Pancreas (tissue), 10 donors: Measurements from ENCODE around the gene PTGFRN. TPM values are rescaled to one million over a fixed set of nuclear protein-coding genes. Genes with fewer than 3 reads are reported as not detected.

Source experiments
- ATAC-seq, 4 donors: fragments of 200-7000 bp; cut with Tn5 transposase; one replicate each; pipeline versions ENCODE4 v1.8.0 to v1.9.1; 2020; ENCODE audit warnings: mild to moderate bottlenecking in 4 of 4, moderate library complexity in 4 of 4
- DNase-seq, 6 donors: peaks; one replicate each; pipeline ENCODE4 v3.0.0-alpha.2; 2020
- FAIRE-seq: peaks from 2 replicates; lab custom pipeline; 2012; peaks lifted over from hg19 to GRCh38; lab: Jason Lieb, UNC
- H3K27ac ChIP-seq, 4 donors: fragments of 200-600 bp; sonication (generic); 1 replicate in 3 of 4; 2 replicates in 1 of 4; pipeline versions ENCODE4 v1.5.0 to v1.8.0; 2020
- H3K27me3 ChIP-seq, 4 donors: fragments of 200-600 bp; one replicate each; pipeline ENCODE4 v1.8.0; 2021
- H3K36me3 ChIP-seq, 3 donors: fragments of 200-600 bp; sonication (generic) in 1 of 3; one replicate each; pipeline versions ENCODE4 v1.5.0 to v1.8.0; 2020 to 2021
- H3K4me1 ChIP-seq, 3 donors: fragments of 200-600 bp; one replicate each; pipeline ENCODE4 v1.8.0; 2021
- H3K4me3 ChIP-seq, 4 donors: fragments of 200-600 bp; sonication (generic) in 2 of 4; one replicate each; pipeline versions ENCODE4 v1.5.0 to v1.8.0; 2020 to 2021
- H3K9me3 ChIP-seq, 4 donors: fragments of 200-600 bp; one replicate each; pipeline ENCODE4 v1.8.0; 2021
- WGBS, 2 donors: extraction: QIAGEN DNeasy Blood & Tissue Kit; methylation state at CpG; one replicate each; pipeline ENCODE4 v1.1.7; 2013; 5-methylcytosine and 5-hydroxymethylcytosine counted together
- intact Hi-C, 3 donors: fragments of 100-400 bp; cut with DNase I; formaldehyde crosslinking; loops; one replicate each; pipeline versions ENCODE4 v1.11.1 to v1.14.2; 2022
- polyA plus RNA-seq, 2 donors: library from polyadenylated mRNA; stranded (reverse); fragments of 200-250 nt; gene quantifications; one replicate each; pipeline ENCODE4 v1.2.3, GENCODE V29; 2013
- total RNA-seq, 6 donors: library from RNA; stranded (reverse); fragmentation: NEBNext Ultra II Directional in 4 of 6; extraction: Animal tissue kit (Norgen Biotek cat#: 25700) in 4 of 6; gene quantifications; one replicate each; pipeline versions ENCODE4 v1.2.1 to v1.2.4, GENCODE V29; 2021 to 2023
- TF ChIP-seq, protein P1 (sequence below), 4 donors: fragments of 200-600 bp; sonication (generic) in 3 of 4; IDR thresholded peaks; one replicate each; pipeline versions ENCODE4 v1.5.0 to v1.8.0; 2021; ENCODE audit warnings: antibody characterized with exemption in 4 of 4
- donor health status: healthy with polysubstance abuse.
- donor health status: DM: no; HTN: no; CAD: no; lungs with moderate emphysema.
- donor health status: DM: no; HTN: no; CAD: no.
- donor health status: control.
- donor health status: control.
- donor health status: Bipolar disorder and iron deficiency.
- donor health status: DM: yes; HTN: yes; CAD: no.
- donor health status: DM: no; HTN: no; CAD: no.
- donor health status: DM: no; HTN: no; CAD: no.
- donor health status: DM: yes; HTN: yes; CAD: no.

PTGFRN gene
- total and polyA plus RNA-seq, 8 donors, result 9.9 to 62.0 (median 21.3) TPM

DNA sequence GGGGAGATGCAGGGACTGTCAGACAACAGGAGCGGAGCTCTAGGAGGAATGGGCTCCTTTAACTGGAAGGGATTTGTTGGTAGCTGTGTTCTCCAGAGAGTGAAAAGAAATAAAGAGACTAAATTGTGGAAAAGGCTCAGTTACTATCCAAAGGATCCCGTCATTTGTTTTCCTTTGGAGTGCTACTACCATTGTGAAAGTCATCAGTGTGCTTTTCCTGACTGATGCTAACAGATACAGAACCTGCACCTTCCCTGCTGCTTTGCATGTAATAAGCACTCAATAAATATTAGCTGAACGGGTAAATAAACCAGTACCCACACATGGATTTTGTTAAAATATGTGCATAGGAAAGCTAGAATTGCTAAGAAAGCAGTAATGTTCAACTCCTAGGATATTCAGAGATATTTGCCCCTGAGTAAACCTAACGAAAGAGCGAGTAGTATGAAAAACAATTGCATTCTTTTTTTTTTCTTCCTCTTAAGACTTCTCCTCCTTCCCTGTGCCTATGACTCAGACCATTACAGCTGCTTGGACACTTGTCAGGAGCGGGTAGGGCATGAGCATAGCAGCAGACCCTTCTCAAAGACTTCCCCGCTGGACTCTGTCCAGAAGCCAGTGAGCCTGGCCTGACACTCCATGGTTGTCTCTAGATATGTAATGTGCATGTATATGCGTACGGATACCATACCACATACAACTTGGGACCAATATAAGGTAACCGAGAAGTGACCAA lies 41.7 kb downstream of the PTGFRN start:
- Histone ChIP-seq H3K4me1 (no peaks in the 10 kb centered on the region), H3K27me3 (no peaks in the 10 kb centered on the region), H3K36me3 (peaks cover 0 to 16% (median 5%) of the 10 kb centered on the region in 3 donors), H3K4me3 (no peak overlapping the region), H3K9me3 (no peaks in the 10 kb centered on the region), H3K27ac (no peak overlapping the region)
- DNase-seq, result no peak
- TF ChIP-seq, protein P1, sequence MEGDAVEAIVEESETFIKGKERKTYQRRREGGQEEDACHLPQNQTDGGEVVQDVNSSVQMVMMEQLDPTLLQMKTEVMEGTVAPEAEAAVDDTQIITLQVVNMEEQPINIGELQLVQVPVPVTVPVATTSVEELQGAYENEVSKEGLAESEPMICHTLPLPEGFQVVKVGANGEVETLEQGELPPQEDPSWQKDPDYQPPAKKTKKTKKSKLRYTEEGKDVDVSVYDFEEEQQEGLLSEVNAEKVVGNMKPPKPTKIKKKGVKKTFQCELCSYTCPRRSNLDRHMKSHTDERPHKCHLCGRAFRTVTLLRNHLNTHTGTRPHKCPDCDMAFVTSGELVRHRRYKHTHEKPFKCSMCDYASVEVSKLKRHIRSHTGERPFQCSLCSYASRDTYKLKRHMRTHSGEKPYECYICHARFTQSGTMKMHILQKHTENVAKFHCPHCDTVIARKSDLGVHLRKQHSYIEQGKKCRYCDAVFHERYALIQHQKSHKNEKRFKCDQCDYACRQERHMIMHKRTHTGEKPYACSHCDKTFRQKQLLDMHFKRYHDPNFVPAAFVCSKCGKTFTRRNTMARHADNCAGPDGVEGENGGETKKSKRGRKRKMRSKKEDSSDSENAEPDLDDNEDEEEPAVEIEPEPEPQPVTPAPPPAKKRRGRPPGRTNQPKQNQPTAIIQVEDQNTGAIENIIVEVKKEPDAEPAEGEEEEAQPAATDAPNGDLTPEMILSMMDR (IDR thresholded peaks at IDR 0.05), result no peak
- peak in 2 of 4 donors; percentile 38 to 59 for ATAC-seq
- 92% methylated on average over 10 of the region's 10 CpGs for WGBS, 2 donors
- intact Hi-C loops, result no loop called here
- FAIRE-seq, result no peak

DNA sequence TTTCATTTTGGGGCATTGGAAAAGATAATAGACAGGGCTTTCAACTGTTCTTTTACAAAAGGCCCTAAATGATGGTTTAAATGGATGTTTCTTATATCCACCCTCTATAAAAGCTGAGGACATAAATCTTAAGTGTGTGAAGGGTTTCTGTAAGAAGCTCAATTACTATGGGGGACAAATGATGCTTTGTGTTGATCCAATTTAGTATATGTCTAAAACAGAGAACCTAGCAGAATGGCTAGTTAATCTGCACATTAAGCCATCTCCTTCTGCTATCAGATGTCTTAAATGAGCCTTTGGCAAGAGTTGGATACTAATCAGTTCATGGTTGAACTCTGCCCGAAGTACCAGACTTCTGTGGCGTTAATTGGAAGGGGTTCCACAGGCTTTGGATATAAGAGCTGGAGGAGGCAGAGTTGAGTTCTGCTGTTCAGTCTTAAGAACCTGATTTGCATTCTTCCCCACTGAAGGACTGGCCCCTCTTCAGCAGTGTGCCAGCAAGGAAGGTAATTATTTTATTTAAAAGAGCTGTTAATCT lies 43.1 kb downstream of the PTGFRN start:
- H3K4me3 ChIP-seq, result no peak overlapping the region
- TF ChIP-seq, protein P1 (IDR thresholded peaks at IDR 0.05), result no peak
- no peak overlapping the region for H3K27ac ChIP-seq
- H3K27me3 ChIP-seq, result no peaks in the 10 kb centered on the region
- peaks cover 0 to 16% (median 5%) of the 10 kb centered on the region in 3 donors for H3K36me3 ChIP-seq
- H3K4me1 ChIP-seq, result no peaks in the 10 kb centered on the region
- no peak for DNase-seq
- no peak for ATAC-seq
- intact Hi-C loops, result no loop called here
- no peaks in the 10 kb centered on the region for H3K9me3 ChIP-seq
- no peak for FAIRE-seq
- 76 to 92% methylated on average over 2 of the region's 2 CpGs for WGBS, 2 donors

DNA sequence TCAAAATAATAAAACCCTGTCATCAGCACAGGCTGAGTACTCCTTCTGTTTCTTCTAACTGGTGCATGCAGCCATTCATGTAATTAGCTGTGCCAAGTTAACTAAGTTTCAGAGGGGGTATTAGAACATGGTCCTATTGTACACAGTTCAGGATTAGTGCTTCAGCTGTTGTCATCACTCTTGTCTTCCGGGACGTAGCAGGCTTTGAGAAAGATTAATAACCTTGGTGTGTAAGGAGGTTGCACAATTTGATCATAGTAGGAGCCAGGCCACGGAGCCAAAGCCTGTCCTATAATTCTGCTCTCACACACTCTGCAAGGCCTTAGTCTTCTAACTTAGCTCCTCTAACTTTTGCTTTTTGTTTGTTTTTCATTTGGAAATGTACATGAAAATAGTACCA lies 44.7 kb downstream of the PTGFRN start:
- Histone ChIP-seq H3K36me3 (peaks cover 0 to 11% (median 5%) of the 10 kb centered on the region in 3 donors), H3K4me3 (no peak overlapping the region), H3K9me3 (no peaks in the 10 kb centered on the region), H3K4me1 (no peaks in the 10 kb centered on the region), H3K27ac (no peak overlapping the region), H3K27me3 (no peaks in the 10 kb centered on the region)
- FAIRE-seq (no peak), DNase-seq (no peak), ATAC-seq (peak in 3 of 4 donors; percentile 31 to 56 (median 53))
- 40 to 53% methylated on average over 3 of the region's 3 CpGs for WGBS, 2 donors
- intact Hi-C loops, result no loop called here
- TF ChIP-seq, protein P1 (IDR thresholded peaks at IDR 0.05), result no peak

DNA sequence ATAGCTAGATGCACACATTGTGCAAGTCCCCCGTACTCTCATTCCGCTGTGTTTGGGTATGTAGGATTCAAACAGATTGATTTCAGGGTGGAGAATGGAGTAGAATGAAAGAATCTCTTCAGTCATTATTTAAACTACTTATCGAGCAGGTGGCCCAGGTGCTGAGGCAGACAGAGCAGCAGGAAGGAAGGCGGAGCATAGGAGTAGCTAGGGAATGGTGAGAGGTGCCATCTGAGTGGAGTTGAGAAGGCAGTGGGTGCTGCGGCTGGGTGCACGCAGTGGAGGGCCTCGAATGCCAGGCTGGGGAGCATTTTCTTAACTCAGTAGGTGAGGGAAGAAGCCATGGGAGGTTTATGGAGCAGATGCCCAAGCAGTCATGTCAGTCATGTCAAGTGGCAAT lies 46.7 kb downstream of the PTGFRN start:
- Histone ChIP-seq H3K36me3 (no peaks in the 10 kb centered on the region), H3K9me3 (no peaks in the 10 kb centered on the region), H3K27ac (no peak overlapping the region), H3K4me3 (no peak overlapping the region), H3K4me1 (no peaks in the 10 kb centered on the region), H3K27me3 (no peaks in the 10 kb centered on the region)
- FAIRE-seq (no peak), ATAC-seq (peak in 3 of 4 donors; percentile 43 to 71 (median 63)), DNase-seq (no peak)
- TF ChIP-seq, protein P1 (IDR thresholded peaks at IDR 0.05), result no peak
- intact Hi-C loops, result no loop called here
- 43 to 56% methylated on average over 7 of the region's 7 CpGs for WGBS, 2 donors

DNA sequence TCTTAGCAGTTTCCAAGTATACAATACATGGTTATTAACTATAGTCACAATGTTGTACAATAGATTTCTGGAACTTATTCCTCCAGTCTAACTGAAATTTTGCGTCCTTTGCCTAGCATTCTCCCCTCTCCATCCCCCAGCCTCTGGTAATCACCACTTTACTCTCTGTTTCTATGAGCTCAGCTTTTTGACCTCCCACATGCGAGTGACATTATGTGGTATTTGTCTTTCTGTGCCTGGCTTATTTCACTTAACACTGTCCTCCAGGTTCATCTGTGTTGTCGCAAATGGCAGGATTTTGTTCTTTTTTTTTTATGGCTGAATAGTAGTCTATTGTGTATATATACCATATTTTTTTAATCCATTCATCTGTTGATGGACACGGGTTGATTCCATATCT lies 47.9 kb downstream of the PTGFRN start:
- no peaks in the 10 kb centered on the region for H3K4me1 ChIP-seq
- FAIRE-seq (no peak), DNase-seq (no peak), ATAC-seq (no peak)
- 82 to 89% methylated on average over 4 of the region's 4 CpGs for WGBS, 2 donors
- no peaks in the 10 kb centered on the region for H3K9me3 ChIP-seq
- H3K27ac ChIP-seq, result no peak overlapping the region
- no peak overlapping the region for H3K4me3 ChIP-seq
- H3K27me3 ChIP-seq, result no peaks in the 10 kb centered on the region
- intact Hi-C loops, result no loop called here
- peaks cover 0 to 12% (median 0%) of the 10 kb centered on the region in 3 donors for H3K36me3 ChIP-seq
- TF ChIP-seq, protein P1 (IDR thresholded peaks at IDR 0.05), result no peak
